Measurements from ENCODE around the gene PLAAT4.

The PLAAT4 gene

DNA sequence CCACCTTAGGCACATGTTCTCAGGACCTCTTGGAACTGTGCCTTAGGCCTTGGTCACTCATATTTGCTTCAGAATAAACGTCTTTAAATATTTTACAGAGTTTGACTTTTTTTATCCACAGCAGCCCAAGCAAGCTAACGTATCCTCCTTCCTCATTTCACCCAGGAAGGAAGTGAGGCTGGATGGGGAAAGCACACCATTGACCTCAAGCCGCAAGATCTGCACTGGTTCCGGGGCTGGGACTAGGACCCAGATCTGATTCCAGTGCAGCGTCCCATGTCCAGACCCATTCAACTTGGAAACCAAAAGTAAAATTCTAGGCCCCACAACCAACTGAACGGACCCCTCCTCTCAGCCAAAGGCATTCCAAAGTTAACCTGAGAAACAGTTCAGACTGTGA is 33.1 kb upstream of the PLAAT4 start:
- no peak for DNase-seq (ENCODE audit: low read depth)
- TF ChIP-seq, protein P1, sequence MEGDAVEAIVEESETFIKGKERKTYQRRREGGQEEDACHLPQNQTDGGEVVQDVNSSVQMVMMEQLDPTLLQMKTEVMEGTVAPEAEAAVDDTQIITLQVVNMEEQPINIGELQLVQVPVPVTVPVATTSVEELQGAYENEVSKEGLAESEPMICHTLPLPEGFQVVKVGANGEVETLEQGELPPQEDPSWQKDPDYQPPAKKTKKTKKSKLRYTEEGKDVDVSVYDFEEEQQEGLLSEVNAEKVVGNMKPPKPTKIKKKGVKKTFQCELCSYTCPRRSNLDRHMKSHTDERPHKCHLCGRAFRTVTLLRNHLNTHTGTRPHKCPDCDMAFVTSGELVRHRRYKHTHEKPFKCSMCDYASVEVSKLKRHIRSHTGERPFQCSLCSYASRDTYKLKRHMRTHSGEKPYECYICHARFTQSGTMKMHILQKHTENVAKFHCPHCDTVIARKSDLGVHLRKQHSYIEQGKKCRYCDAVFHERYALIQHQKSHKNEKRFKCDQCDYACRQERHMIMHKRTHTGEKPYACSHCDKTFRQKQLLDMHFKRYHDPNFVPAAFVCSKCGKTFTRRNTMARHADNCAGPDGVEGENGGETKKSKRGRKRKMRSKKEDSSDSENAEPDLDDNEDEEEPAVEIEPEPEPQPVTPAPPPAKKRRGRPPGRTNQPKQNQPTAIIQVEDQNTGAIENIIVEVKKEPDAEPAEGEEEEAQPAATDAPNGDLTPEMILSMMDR (IDR thresholded peaks at IDR 0.05; ENCODE audit: control insufficient read depth, insufficient read depth, low read depth, low read length, missing control alignments) = no peak
- H3K4me3 ChIP-seq (ENCODE audit: control insufficient read depth, low read depth, low read length) = no peak overlapping the region

DNA sequence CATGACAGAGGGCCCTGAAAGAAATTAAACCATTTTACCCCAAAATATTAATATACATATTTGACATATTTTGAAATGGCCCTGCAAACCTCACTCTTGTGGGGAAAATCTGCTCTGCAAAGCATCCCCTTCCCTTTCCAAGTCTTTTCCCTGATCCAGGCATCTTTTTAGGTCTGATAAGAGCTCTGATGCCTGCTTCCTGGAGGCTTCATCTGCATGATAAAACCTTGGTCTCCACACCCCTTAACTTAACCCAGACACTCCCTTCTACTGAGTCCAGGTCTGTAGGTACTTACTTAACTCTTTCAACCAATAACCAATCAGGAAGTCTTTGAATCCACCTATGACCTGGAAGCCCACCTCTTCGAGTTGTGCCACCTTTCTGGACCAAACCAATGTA is 32.6 kb upstream of the PLAAT4 start:
- DNase-seq (ENCODE audit: low read depth) = no peak
- TF ChIP-seq, protein P1 (IDR thresholded peaks at IDR 0.05; ENCODE audit: control insufficient read depth, insufficient read depth, low read depth, low read length, missing control alignments) = no peak
- no peak overlapping the region for H3K4me3 ChIP-seq (ENCODE audit: control insufficient read depth, low read depth, low read length)

DNA sequence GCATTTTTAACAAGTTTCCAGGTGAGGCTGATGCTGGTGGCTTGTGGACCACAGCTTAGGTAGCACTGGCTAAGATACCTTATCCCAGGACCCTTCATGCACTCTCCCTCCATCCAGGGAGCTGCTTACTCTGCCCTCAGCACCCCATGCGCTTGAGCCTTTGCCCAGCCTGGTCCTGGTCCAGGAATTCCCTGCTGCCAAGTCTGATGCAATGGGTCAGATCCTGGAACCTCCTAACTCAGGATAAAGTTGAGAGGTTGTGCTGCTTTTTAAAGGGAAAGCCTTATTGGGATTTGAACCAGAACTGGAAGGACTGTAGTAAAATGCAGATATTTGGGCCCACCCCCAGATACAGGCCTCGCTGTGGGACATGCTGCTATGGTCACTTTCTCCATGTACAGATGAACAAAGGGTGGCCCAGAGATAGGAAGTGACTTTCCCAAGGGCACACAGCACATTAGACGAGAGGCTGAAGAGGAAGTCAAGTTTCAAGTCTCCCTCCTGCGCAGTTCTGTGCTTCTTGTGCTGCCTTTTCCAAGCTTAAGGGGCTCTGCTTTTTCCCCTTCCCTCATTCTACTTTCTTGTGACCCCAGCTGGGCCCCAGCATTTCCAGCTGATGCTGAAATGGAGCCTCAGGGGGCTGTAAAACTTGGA is 31.5 kb upstream of the PLAAT4 start:
- no peak overlapping the region for H3K4me3 ChIP-seq (ENCODE audit: control insufficient read depth, low read depth, low read length)
- DNase-seq (ENCODE audit: low read depth) = no peak
- TF ChIP-seq, protein P1 (IDR thresholded peaks at IDR 0.05; ENCODE audit: control insufficient read depth, insufficient read depth, low read depth, low read length, missing control alignments) = no peak

DNA sequence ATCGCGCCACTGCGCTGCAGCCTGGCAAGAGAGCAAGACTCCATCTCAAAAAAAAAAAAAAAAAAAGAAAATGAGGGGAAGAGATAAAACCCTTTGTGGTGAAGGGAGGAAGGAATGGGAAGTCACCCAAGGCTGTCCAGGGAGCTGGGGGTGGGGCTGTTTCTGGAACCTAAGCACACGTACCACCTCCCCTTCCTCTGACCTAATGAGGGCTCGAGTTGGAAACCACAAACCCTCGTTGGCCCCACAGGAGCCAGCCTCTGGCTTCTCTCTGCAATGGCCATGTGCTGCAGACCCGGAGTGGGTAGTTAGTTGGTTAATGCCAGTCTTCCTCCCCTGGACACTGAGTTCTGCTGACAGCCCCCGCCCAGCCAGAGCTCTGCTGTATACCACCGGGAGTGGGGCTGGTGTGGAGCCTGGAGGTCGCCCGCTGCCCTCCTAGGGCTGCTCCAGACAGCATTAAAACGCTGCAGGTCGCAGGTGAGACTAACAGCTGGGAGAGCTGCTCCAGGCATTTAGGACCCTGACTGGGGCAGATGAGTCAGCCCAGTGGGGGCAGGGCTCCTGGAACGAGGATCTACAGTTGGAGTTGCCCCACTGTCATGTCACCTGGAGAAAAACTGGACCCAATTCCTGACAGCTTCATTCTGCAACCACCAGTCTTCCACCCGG is 30.6 kb upstream of the PLAAT4 start, which contains the start of gene LGALS12:
Gene LGALS12, plus strand, starts transcription at position 228 of the 672 bp plus-strand sequence. Its CDS starts 375 bp downstream, at position 603.
- TF ChIP-seq, protein P1 (IDR thresholded peaks at IDR 0.05; ENCODE audit: control insufficient read depth, insufficient read depth, low read depth, low read length, missing control alignments) = no peak
- no peak for DNase-seq (ENCODE audit: low read depth)
- no peak within 1 kb of the TSS for H3K4me3 ChIP-seq (ENCODE audit: control insufficient read depth, low read depth, low read length)

DNA sequence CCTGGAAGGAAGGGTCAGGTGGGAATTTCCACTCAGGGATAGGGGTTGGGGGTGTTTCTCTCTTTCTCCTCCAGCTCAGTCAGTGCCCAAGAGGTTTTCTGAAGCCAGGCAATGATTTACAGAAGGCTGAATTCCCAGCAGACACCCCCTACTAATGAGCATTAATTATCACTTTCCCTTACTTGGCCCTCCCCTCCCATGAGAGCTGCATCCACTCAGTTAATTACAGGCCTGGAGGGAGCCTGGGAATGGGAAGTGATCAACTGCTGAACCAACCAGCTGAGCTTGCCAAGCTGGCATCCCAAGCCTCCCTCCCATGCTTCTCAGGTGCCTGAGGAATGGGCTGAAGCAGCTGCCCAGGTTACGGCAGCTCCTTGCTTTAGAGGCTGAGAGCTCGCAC is 29.7 kb upstream of the PLAAT4 start:
- TF ChIP-seq, protein P1 (IDR thresholded peaks at IDR 0.05; ENCODE audit: control insufficient read depth, insufficient read depth, low read depth, low read length, missing control alignments) = no peak
- H3K4me3 ChIP-seq (ENCODE audit: control insufficient read depth, low read depth, low read length) = no peak overlapping the region
- DNase-seq (ENCODE audit: low read depth) = no peak

DNA sequence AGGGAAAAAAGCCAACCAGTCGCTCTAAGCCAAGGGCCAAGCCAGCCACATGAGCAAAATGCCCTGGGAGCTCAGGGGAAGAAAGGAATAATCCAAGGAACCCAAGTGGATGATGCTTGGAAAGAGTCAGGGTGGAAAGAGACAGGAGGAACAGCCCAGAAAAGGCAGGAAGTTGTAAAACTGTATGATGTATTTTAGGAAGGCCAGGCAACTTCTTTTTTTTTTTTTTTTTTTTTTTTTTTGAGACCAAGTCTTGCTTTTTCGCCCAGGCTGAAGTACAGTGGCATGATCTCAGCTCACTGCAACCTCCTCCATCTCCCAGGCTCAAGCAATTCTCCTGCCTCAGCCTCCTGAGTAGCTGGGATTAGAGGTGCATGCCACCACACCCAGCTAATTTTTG is 29.1 kb upstream of the PLAAT4 start:
- TF ChIP-seq, protein P1 (IDR thresholded peaks at IDR 0.05; ENCODE audit: control insufficient read depth, insufficient read depth, low read depth, low read length, missing control alignments) = no peak
- DNase-seq (ENCODE audit: low read depth) = no peak
- H3K4me3 ChIP-seq (ENCODE audit: control insufficient read depth, low read depth, low read length) = no peak overlapping the region

Data from AG09309 (cell line).